CMK (cell line): ENCODE results near the gene PARP16.
"Not testable (repeated sequence)": the region's sequence is repeated elsewhere in the genome, so short reads cannot be mapped to it uniquely, and the experiment has no call there.

Source experiments
- DNase-seq: peaks from one replicate; pipeline ENCODE4 v3.0.0-alpha.2; 2010; ENCODE audit warnings: low read depth

The PARP16 gene

DNA sequence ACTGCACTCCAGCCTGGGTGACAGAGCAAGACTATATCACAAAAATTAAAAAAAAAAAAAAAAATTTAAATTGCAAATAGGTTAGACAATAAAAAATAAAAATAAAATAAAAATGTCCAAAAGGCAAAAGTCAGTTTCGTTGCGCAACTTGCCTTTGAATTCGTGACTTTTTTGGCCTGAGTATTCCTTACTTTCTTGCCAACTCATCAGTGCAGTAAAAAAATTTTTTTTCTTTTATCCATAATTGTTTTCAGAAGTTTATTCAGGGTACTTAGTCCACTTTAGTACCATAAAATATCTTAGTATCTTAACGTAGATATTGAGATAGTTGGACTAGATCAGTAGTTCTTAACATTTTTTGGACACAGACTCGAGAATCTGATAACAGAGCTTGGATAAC, 53.0 kb downstream of the PARP16 start:
- DNase-seq = no peak

DNA sequence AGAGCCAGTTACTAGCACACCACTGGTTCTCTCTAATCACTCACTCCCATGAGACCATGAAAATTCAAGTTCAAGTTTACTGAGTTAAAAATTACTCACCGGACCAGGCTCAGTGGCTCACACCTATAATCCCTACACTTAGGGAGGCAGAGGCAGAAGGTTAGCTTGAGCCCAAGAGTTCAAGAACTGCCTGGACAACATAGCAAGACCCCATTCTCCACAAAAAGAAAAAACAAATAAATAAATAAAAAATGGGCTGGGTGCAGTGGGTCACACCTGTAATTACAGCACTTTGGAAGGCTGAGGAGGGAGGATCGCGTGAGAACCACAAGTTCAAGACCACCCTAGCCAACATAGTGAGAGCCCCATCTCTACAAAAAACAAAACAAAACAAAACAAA, 54.2 kb downstream of the PARP16 start:
- DNase-seq = no peak

DNA sequence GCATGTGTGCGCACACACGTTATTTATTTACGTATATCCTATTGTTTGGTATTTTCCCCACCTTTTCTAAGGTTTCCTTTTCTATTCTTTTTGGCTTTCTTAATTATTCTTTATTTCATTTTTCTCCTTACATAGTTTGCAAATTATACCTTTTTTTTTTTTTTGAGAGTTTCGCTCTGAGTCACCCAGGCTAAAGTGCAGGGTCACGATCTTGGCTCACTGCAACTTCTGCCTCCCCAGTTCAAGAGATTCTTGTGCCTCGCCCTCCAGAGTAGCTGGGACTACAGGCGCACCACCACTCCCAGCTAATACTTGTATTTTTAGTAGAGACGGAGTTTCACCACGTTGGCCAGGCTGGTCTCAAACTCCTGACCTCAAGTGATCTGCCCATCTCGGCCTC, 55.4 kb downstream of the PARP16 start:
- DNase-seq = no peak

DNA sequence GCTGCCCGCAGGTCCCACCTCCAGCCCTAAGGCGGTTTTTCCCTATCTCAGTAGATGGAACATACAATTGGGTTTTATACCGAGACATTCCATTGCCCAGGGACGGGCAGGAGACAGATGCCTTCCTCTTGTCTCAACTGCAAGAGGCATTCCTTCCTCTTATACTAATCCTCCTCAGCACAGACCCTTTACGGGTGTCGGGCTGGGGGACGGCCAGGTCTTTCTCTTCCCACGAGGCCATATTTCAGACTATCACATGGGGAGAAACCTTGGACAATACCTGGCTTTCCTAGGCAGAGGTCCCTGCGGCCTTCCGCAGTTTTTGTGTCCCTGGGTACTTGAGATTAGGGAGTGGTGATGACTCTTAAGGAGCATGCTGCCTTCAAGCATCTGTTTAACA, 59.8 kb downstream of the PARP16 start:
- DNase-seq = not testable (repeated sequence)

DNA sequence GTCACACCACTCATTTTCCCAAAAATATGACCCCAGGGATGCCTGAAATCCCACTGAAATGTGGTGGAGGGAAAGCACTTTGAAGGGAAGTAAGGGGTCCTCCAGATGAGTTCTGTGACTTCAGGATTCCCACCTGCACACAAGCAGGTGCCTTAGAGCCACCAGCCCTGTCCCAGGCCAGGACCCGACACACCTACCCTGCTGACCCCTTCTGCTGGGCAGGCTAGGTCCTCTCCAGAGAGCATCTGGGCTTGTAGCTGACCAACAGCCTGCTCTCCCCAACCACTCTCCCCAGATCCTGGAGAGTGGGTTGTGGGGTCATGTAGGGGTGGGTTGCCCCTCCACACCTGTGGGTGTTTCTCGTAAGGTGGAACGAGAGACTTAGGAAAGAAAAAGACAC, 60.5 kb downstream of the PARP16 start:
- DNase-seq = no peak

DNA sequence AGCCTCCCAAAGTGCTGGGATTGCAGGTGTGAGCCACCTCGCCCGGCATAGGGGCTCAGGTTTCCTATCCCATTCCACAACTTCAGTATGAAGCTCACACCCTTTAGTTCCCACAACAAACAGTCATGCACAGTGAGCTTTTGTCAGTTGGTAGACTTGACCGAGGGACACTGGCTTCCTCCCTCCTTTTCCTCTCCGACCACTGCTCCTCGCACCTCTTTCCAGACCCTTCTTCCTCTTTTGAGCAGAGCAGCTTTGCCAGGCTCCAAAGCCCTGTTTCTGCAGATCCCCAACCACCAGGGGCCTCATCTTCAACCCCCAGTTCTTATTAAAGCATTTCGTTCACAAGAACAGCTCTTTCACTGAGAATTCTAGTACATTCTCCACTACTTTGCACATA, 62.7 kb downstream of the PARP16 start:
- no peak for DNase-seq

DNA sequence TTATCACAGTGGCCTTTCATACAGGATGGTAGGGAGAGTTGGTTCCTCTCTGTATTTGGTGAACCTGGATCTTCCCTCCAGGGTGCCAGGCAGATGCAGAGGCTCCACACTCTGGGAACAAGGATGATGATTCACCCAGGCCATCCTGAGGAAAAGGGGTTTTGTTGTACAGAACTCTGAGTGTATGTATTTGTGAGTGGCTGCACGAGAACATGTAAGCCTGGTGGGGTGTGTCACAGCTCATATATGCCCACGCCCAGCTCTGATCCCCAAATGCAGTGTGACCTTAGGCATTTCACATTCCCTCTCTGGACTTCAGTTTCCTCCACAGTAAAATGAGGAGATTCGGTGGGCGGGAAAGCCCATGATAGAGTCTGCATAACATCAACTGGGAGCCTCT, 63.8 kb downstream of the PARP16 start:
- DNase-seq = no peak

DNA sequence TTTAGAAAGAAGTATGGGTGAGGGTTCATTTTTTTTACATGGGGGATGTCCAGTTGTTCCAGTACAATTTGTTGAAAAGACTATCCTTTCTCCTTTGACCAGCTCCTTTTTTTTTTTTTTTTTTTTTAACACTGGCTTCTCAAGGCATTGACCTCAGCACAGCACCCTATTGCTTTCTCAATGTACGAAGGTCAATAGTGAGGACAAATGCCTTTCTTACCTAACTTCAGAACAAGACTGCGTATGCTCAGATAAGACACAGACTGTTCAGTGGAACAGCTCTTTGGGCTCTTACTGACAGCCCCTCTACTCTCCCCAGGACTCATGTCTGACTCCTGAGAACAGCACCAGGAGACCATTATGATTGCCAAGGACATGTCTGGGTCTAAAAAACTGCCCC, 65.0 kb downstream of the PARP16 start:
- no peak for DNase-seq

DNA sequence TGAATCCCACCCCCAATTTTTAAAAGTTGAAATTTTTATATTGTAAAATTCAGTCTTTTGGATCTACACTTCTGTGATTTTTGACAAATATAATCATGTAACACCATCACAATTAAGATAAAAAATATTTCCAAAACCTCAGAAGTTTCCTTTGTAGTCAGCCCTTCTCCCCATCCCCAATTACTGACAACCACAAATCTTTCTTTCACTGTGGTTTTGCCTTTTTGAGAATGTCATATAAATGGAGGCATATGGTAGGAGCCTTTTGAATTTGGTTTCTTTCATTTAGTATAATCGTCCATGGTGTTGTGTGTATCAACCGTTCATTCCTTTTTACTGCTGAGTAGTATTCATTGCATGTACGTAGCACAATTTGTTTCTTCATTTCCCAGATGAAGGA, 67.5 kb downstream of the PARP16 start:
- no peak for DNase-seq

DNA sequence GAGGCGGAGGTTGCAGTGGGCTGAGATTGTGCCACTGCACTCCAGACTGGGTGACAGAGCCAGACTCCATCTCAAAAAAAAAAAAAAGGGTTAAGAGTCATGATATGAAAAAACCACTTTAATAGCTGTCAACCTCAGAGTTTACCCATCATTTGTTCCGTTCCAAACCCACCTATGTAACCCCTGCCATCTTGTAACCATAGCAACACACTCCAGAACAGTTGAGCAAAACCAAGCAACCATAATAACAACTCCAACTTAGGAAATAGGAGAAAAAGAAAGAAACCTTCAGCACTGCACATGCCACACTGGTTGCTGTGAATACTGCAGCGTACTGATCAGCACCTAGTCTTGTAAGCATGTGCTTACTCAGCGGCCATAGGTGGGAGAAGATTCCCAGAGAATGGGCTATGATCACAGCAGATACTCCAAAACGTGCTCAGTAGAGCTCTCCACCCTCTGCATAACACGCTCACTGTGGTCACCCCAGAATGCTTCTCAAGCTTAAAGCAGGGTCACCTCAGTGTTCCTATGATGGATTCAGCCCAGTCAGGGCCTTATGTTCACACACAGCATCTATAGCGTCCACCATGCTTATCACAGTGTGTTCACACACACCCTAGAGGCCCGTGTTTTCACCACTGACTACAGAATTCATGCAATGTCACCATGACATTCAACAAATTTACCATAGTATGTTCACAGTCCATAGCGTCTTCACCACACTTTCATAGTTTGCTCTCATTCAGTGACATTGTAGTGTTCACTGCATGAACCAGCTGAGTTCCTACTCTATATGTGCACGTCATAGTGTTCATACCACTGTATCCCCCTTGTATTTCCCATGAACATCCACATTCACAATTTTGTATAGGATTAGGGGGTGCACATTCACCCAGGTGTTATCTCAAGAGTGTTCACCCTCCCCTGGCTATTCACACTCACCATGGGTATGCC, 68.9 kb downstream of the PARP16 start:
- DNase-seq = no peak

DNA sequence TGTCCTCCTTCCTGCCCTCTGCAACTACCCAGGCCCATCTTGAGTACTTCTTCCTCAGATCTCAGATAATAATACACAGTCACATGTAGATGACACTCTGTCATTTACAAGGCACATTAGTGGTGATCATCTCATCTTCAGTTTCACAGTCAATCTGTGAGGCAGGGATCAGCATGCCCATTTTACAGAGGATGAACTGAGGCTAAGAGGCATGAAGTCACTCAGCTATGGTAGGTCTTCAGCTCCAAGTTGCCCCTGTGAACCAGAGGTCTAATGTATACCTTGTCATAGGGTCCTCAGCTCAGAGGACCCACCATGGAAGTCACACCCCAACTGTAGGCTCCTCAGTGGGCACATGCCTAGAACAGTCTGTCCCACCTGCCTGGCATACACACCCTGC, 71.2 kb downstream of the PARP16 start:
- no peak for DNase-seq

DNA sequence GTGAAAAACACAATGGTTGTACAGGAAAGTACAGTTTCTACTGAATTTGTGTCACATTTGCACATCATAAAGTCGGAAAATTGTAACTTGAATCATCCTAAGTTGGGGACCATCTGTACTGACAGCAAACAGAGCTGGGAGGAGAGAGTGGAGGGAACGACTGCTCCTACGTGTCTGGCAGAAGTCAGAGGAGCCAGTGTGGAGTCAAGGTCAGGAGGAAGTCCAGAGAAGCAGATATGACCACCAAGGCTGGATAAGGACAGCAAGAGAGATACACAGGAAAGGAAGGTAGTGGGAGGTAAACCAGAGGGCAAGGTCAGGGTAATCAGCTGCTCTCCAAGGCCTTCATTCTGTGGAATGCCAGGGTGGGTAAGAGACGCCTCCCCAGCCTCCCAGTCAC, 72.7 kb downstream of the PARP16 start:
- DNase-seq = no peak

DNA sequence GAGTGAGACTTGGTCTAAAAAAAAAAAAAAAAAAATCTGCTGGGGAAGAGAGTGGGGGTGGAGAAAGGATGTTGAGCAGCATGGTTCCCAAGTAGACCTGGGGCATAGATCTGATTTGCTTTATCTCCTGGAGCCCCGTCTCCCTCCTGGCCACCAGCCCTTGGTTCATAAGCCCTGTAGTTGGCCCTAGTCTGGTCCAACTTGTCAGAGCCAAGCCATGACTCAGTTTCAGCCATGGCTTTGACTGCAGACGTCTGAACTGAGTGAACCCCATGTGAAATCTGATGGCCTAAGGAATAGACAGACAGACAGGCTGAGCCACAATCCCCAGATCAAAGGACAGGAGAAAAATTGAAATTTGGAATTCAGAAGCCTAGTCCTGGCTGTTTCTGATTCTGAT, 73.4 kb downstream of the PARP16 start:
- DNase-seq = no peak

DNA sequence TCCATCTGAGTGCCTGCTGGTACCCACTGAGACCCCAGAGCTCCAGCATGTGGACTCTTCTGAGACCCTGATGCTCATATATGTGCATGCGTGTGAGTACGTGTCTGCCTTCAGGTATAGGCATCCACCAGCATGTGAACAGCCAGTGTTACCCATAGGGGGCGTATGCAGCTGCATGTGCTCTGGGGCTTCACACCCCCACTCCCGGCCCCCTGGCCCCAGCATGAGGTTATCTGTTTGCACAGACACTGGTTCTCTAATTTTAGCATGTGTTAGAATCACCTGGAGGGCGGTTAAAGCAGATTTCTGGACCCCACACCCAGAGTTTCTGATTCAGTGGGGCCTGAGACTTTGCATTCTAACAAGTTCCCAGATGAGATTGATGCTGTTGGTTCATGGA, 74.6 kb downstream of the PARP16 start:
- DNase-seq = no peak

DNA sequence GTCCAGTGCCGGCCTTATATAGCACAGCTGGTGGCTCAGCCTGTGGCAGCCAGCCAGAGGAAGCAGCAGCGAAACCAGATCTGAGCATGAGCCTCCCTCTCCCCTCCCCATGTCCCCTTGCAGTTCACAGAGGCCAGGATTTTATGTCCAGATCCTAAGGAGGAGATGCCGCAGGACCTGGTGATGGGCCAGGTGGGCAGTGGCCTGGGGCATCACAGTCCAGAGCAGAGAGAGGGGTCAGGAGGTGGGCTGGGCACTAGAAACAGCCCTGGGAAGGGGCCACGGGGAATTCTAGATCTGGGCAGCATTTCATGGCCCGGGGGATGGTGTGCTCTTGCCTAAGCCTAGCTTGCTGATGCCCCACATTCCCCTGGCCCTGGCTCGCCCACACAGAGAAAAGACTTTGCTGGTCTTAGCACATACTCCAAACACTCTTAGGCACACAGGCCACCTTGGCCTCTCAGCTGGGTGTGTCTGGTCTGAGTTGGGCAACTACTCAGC, 75.2 kb downstream of the PARP16 start:
- DNase-seq = no peak

DNA sequence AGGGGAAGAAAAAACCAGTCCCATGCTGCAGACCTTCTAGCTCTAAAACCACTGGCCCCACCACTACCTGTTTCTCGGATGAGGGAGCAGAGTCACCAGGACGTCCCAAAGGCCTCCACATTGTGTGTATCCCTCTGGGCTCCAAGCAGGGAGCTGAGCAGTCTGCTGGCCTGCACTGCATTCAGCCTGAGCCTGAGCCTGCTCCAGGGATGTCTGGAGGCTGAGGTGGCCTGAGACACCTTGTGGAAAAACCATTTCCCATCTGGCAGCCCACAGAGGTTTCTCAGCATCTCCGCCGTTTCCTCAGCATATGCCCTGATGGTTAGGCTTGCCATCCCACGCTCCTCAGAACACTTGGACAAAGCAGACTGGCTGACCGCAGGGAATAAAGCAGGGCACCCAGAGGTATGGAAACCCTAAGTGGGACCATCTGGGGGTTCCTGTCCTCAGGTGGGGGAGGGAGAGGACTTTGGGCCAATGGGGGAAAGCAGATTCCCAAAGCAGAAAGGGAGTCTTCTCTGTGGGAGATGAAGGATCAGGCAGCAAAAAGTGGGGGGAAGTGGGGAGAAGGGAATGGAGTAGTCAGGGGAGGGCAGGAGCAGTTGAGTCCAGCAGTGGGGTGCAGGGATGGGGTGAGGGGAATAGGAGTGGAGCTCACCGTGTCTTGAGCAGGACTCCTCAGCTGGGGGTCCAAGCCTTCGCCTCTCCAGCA, 75.8 kb downstream of the PARP16 start, which contains the start of gene CILP:
Gene CILP, minus strand, starts transcription at position 704 of the 712 bp plus-strand sequence. CDS start 1,718 bp downstream, outside the sequence.
- no peak for DNase-seq

DNA sequence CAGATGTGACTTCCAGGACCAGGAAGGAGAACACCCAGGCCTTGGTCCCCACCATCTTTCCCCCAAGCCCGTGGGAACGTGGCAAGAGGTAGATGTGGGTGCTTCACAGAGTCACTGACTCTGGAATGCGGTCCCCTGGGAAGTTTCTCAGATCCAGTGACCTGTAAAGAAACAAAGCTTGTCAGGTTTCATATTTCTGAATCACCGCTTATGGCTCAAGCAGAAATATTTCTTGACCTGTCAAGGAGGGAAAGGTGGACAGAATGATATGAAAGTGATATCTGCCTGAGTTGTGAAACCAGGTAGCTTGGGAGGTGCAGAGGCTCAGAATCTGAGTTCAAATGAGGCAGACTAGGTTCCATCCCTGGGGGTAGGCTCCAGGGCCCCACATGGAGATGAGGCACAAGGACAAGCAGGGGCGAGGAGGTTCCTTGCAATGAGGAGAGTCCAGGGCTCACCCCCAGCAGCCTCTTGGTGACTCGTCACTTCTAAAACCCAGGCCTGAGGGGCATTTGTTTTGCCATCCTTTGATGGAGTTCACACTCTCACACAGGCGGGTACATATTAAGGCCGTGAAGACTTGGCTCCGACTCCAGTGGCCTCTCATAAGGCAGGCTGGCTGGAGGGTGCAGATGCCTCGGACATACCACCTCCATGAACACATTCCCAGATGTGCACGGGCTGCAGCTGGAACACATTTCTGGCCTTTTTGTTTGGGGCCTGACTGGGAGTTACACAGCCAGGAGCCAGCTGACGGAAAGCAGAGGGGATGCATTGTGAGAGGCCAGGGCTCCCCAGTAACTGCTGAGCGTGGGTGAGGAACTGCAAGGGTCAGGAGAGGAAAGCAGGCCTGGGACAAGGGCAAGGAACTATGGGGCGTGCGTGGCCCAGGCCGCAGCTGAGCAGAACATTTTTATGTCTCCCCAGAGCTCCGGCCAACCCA, 76.7 kb downstream of the PARP16 start:
- no peak for DNase-seq

DNA sequence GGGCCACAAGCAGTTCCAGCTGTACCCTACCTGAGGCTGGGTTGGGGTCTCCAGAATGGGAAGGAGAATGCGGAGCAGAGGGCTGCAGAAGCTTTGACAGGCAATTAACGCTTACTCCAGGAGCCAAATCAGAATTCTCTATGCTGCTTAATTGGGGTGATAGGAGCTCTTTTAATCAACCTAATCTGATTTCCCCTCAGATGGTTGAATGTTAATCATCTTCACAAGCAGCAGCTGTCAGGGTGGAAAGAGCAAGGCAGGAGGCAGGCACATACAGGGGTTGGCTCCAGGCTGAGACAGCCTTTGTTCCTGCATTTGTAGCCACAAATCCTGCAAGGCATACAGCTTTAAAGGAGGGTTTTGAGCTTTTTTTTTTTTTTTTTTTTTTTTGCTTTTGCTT, 78.0 kb downstream of the PARP16 start:
- DNase-seq = no peak
